ENCODE results near the gene GABRB3. TPM values are rescaled to one million over a fixed set of nuclear protein-coding genes. Genes with fewer than 3 reads are reported as not detected.

The GABRB3 gene
- polyA plus RNA-seq, 1 donor (not counting 4 experiments of a cell fraction or from before 2014, with no cell fraction given): 0.81 TPM

DNA sequence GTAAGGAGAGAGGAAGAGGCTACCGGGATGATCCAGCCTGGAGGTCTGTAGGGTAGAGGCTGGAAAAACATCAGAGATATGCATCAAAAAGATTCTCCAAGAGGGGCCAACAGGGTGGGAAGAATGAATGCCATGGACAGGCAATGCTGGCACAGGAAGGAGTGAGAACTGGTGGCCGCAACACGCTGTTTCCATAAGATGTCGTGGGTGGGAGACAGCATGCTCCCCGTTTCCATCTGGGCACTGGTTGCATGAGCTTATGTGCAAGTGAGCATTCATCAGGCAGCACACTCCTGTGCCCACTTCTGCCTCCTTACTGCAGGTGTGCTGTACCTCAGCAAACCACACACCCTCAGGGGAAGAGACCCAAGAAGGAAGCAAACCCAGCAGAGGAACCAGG, 59.4 kb downstream of the GABRB3 start:
- H3K36me3 ChIP-seq (ENCODE audit: control insufficient read depth in 2 of 2, extremely low read depth in 1 of 2, insufficient read depth in 2 of 2, low read length in 2 of 2): no peaks in the 10 kb centered on the region
- peaks cover 8% of the 10 kb centered on the region for H3K9me3 ChIP-seq (ENCODE audit: control insufficient read depth, low read depth, low read length)
- no peak overlapping the region for H3K27ac ChIP-seq (ENCODE audit: control insufficient read depth, insufficient read depth, low read length)
- H3K9ac ChIP-seq (ENCODE audit: control insufficient read depth, extremely low read depth, insufficient read depth, low read length): no peak overlapping the region
- dilution Hi-C loops (cut with MboI; ENCODE audit: extremely low pct_ligation_motif_present, low sequenced_read_pairs): no loop called here
- no peaks in the 10 kb centered on the region for H3K27me3 ChIP-seq (ENCODE audit: control insufficient read depth, extremely low read depth, insufficient read depth, low read length)
- H2AFZ ChIP-seq (ENCODE audit: control insufficient read depth, low read length): no peak overlapping the region
- DNase-seq (ENCODE audit: low read depth, low spot score) (no peak), FAIRE-seq (no peak)
- no peaks in the 10 kb centered on the region for H4K20me1 ChIP-seq (ENCODE audit: control insufficient read depth, extremely low read depth, insufficient read depth, low read length)
- TF ChIP-seq, protein P1, sequence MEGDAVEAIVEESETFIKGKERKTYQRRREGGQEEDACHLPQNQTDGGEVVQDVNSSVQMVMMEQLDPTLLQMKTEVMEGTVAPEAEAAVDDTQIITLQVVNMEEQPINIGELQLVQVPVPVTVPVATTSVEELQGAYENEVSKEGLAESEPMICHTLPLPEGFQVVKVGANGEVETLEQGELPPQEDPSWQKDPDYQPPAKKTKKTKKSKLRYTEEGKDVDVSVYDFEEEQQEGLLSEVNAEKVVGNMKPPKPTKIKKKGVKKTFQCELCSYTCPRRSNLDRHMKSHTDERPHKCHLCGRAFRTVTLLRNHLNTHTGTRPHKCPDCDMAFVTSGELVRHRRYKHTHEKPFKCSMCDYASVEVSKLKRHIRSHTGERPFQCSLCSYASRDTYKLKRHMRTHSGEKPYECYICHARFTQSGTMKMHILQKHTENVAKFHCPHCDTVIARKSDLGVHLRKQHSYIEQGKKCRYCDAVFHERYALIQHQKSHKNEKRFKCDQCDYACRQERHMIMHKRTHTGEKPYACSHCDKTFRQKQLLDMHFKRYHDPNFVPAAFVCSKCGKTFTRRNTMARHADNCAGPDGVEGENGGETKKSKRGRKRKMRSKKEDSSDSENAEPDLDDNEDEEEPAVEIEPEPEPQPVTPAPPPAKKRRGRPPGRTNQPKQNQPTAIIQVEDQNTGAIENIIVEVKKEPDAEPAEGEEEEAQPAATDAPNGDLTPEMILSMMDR (optimal IDR thresholded peaks at IDR 0.05 in 1 of 3, IDR thresholded peaks at IDR 0.05 in 1 of 3, conservative IDR thresholded peaks at IDR 0.05 in 1 of 3; ENCODE audit: extremely low read depth in 1 of 3, insufficient read depth in 2 of 3, low read length in 3 of 3): no peak
- TF ChIP-seq EZH2 (IDR thresholded peaks at IDR 0.05; ENCODE audit: low read length): no peak
- H3K4me1 ChIP-seq (ENCODE audit: control insufficient read depth, extremely low read depth, insufficient read depth, low read length): no peaks in the 10 kb centered on the region
- H3K9me1 ChIP-seq (ENCODE audit: control insufficient read depth, extremely low read depth, insufficient read depth, low read length): no peaks in the 10 kb centered on the region
- H3K4me3 ChIP-seq (ENCODE audit: control insufficient read depth in 2 of 3, extremely low read depth in 1 of 3, insufficient read depth in 2 of 3, low read depth in 1 of 3, low read length in 3 of 3): no peak overlapping the region
- H3K4me2 ChIP-seq (ENCODE audit: control insufficient read depth, extremely low read depth, insufficient read depth, low read depth, low read length): no peak overlapping the region
- no peaks in the 10 kb centered on the region for H3K79me2 ChIP-seq (ENCODE audit: control insufficient read depth, insufficient read depth, low read length)

GRCh38 chr15:26712335-26712734, 60.5 kb downstream of the GABRB3 start:
- Histone ChIP-seq H3K27ac (ENCODE audit: control insufficient read depth, insufficient read depth, low read length) (no peak overlapping the region), H3K9me3 (ENCODE audit: control insufficient read depth, low read depth, low read length) (peaks cover 10% of the 10 kb centered on the region), H3K4me2 (ENCODE audit: control insufficient read depth, extremely low read depth, insufficient read depth, low read depth, low read length) (no peak overlapping the region), H2AFZ (ENCODE audit: control insufficient read depth, low read length) (no peak overlapping the region), H4K20me1 (ENCODE audit: control insufficient read depth, extremely low read depth, insufficient read depth, low read length) (no peaks in the 10 kb centered on the region), H3K36me3 (ENCODE audit: control insufficient read depth in 2 of 2, extremely low read depth in 1 of 2, insufficient read depth in 2 of 2, low read length in 2 of 2) (no peaks in the 10 kb centered on the region), H3K79me2 (ENCODE audit: control insufficient read depth, insufficient read depth, low read length) (no peaks in the 10 kb centered on the region), H3K4me3 (ENCODE audit: control insufficient read depth in 2 of 3, extremely low read depth in 1 of 3, insufficient read depth in 2 of 3, low read depth in 1 of 3, low read length in 3 of 3) (no peak overlapping the region), H3K27me3 (ENCODE audit: control insufficient read depth, extremely low read depth, insufficient read depth, low read length) (no peaks in the 10 kb centered on the region), H3K9me1 (ENCODE audit: control insufficient read depth, extremely low read depth, insufficient read depth, low read length) (no peaks in the 10 kb centered on the region), H3K4me1 (ENCODE audit: control insufficient read depth, extremely low read depth, insufficient read depth, low read length) (no peaks in the 10 kb centered on the region), H3K9ac (ENCODE audit: control insufficient read depth, extremely low read depth, insufficient read depth, low read length) (no peak overlapping the region)
- dilution Hi-C loops (cut with MboI; ENCODE audit: extremely low pct_ligation_motif_present, low sequenced_read_pairs): no loop called here
- no peak for FAIRE-seq
- DNase-seq (ENCODE audit: low read depth, low spot score): no peak
- TF ChIP-seq, protein P1 (optimal IDR thresholded peaks at IDR 0.05 in 1 of 3, IDR thresholded peaks at IDR 0.05 in 1 of 3, conservative IDR thresholded peaks at IDR 0.05 in 1 of 3; ENCODE audit: extremely low read depth in 1 of 3, insufficient read depth in 2 of 3, low read length in 3 of 3): no peak
- TF ChIP-seq EZH2 (IDR thresholded peaks at IDR 0.05; ENCODE audit: low read length): no peak
